ENCODE data around the gene FAM193B.

GRCh38 chr5:177476531-177477233, 77.7 kb downstream of the FAM193B start:
- TF ChIP-seq GATA2 (IDR thresholded peaks at IDR 0.05; ENCODE audit: low read depth, low read length) (no peak), GATA3 (IDR thresholded peaks at IDR 0.05; ENCODE audit: low read depth, low read length) (no peak)
